HG03095 (cell line): ENCODE results near the gene CDHR2.
"Not testable (repeated sequence)": the region's sequence is repeated elsewhere in the genome, so short reads cannot be mapped to it uniquely, and the experiment has no call there.

Experiments
- ATAC-seq: cut with Tn5 transposase; IDR thresholded peaks from one replicate; pipeline ENCODE4 v1.9.1; 2021; ENCODE audit warnings: moderate library complexity; ENCODE audit not compliant: unreplicated experiment

CDHR2 gene

GRCh38 chr5:176595386-176595943 is 46.3 kb downstream of the CDHR2 start:
- ATAC-seq = no peak

- no peak for ATAC-seq
These were observed 47.0 kb downstream of the CDHR2 start for GRCh38 chr5:176596069-176596644.

GRCh38 chr5:176596689-176597416 is 47.7 kb downstream of the CDHR2 start:
- ATAC-seq = peak; percentile 55

- no peak for ATAC-seq
These were observed 48.6 kb downstream of the CDHR2 start for GRCh38 chr5:176597417-176598389.

- ATAC-seq = not testable (repeated sequence)
These were observed 50.7 kb downstream of the CDHR2 start for GRCh38 chr5:176599749-176600430.

- ATAC-seq = no peak
These were observed 52.9 kb downstream of the CDHR2 start for GRCh38 chr5:176601901-176602482.

- no peak for ATAC-seq
These were observed 53.9 kb downstream of the CDHR2 start for GRCh38 chr5:176603091-176603490.

GRCh38 chr5:176606032-176606431 is 56.9 kb downstream of the CDHR2 start:
- ATAC-seq = no peak

GRCh38 chr5:176606875-176607274 is 57.7 kb downstream of the CDHR2 start:
- no peak for ATAC-seq

- no peak for ATAC-seq
These were observed 59.1 kb downstream of the CDHR2 start for GRCh38 chr5:176608142-176608705.

- ATAC-seq = no peak
These were observed 60.0 kb downstream of the CDHR2 start for GRCh38 chr5:176608937-176609723.

- peak; percentile 69 for ATAC-seq
These were observed 60.7 kb downstream of the CDHR2 start, which contains the start of gene GPRIN1 for GRCh38 chr5:176609724-176610434. TSS of gene GPRIN1 (minus strand) at chr5:176610156. CDS start at chr5:176599834, 10,322 bp downstream.

GRCh38 chr5:176610435-176610773 is 61.3 kb downstream of the CDHR2 start:
- no peak for ATAC-seq

GRCh38 chr5:176611435-176611834 is 62.3 kb downstream of the CDHR2 start:
- no peak for ATAC-seq

- no peak for ATAC-seq
These were observed 62.9 kb downstream of the CDHR2 start for GRCh38 chr5:176612008-176612407.

GRCh38 chr5:176612855-176613254 is 63.7 kb downstream of the CDHR2 start:
- no peak for ATAC-seq

- ATAC-seq = no peak
These were observed 65.8 kb downstream of the CDHR2 start for GRCh38 chr5:176614805-176615478.

- no peak for ATAC-seq
These were observed 67.4 kb downstream of the CDHR2 start for GRCh38 chr5:176616511-176616910.
